Transverse colon (tissue), 3 donors: ENCODE results near the gene CORO2B.

Experiments used
- EP300 ChIP-seq: sonication (generic); formaldehyde crosslinking; IDR thresholded peaks from one replicate; pipeline ENCODE4 v1.6.1; 2017; ENCODE audit warnings: antibody characterized with exemption, low read depth
- POLR2AphosphoS5 ChIP-seq, 3 donors: sonication (generic); formaldehyde crosslinking; IDR thresholded peaks; one replicate each; pipeline ENCODE4 v1.6.1; 2016; ENCODE audit warnings: antibody characterized with exemption in 3 of 3

- TF ChIP-seq POLR2AphosphoS5 (IDR thresholded peaks at IDR 0.05) (no peak), EP300 (no peak)
These were observed 77.6 kb downstream of the CORO2B start for GRCh38 chr15:68656438-68656739.
